Loucy (cell line): ENCODE measurements around the gene GBF1.

Experiments used
- H2AFZ ChIP-seq: fragments of 200-600 bp; sonication (generic); 2 replicates; pipeline ENCODE4 v1.6.0; 2016; ENCODE audit warnings: antibody characterized with exemption, mild to moderate bottlenecking, low read length, moderate library complexity
- H3F3A ChIP-seq: fragments of 200-600 bp; 2 replicates; pipeline ENCODE4 v1.6.0; 2016; ENCODE audit warnings: antibody characterized with exemption, low read depth, mild to moderate bottlenecking
- H3K27me3 ChIP-seq: fragments of 200-600 bp; sonication (generic); 2 replicates; pipeline ENCODE4 v1.6.1; 2014; ENCODE audit warnings: low read length, mild to moderate bottlenecking; ENCODE audit not compliant: insufficient read depth, poor library complexity, severe bottlenecking
- H3K36me3 ChIP-seq: fragments of 200-600 bp; sonication (generic); 2 replicates; pipeline ENCODE4 v1.6.1; 2016; ENCODE audit warnings: low read length; ENCODE audit not compliant: insufficient read depth
- H3K4me1 ChIP-seq: fragments of 200-600 bp; sonication (generic); 2 replicates; pipeline ENCODE4 v1.5.1; 2014; ENCODE audit warnings: low read length, mild to moderate bottlenecking; ENCODE audit not compliant: insufficient read depth, poor library complexity, severe bottlenecking
- H3K4me2 ChIP-seq: fragments of 200-600 bp; sonication (generic); 2 replicates; pipeline ENCODE4 v1.6.0; 2014; ENCODE audit warnings: antibody characterized with exemption, low read length, low read depth, mild to moderate bottlenecking; ENCODE audit not compliant: poor library complexity, severe bottlenecking
- H3K4me3 ChIP-seq: fragments of 200-600 bp; sonication (generic); 2 replicates; pipeline ENCODE4 v1.5.1; 2014; ENCODE audit warnings: low read length, mild to moderate bottlenecking, mixed read lengths; ENCODE audit not compliant: poor library complexity, severe bottlenecking
- H3K79me2 ChIP-seq: fragments of 200-600 bp; sonication (generic); 2 replicates; pipeline ENCODE4 v1.6.1; 2014; ENCODE audit warnings: low read length; ENCODE audit not compliant: insufficient read depth
- H3K9ac ChIP-seq: fragments of 200-600 bp; sonication (generic); 2 replicates; pipeline ENCODE4 v1.6.0; 2014; ENCODE audit warnings: mild to moderate bottlenecking, low read depth, low read length, moderate library complexity; ENCODE audit not compliant: poor library complexity, severe bottlenecking
- H3K9me2 ChIP-seq: fragments of 200-600 bp; sonication (generic); replicated peaks from 2 replicates; pipeline ENCODE4 v1.6.1; 2016; ENCODE audit warnings: low read depth, low read length, mixed read lengths
- H3K9me3 ChIP-seq: fragments of 200-600 bp; sonication (generic); 2 replicates; pipeline ENCODE4 v1.6.1; 2014; ENCODE audit warnings: mild to moderate bottlenecking, antibody characterized with exemption, low read length, low read depth; ENCODE audit not compliant: insufficient read depth
- H4K20me1 ChIP-seq: fragments of 200-600 bp; sonication (generic); 2 replicates; pipeline ENCODE4 v1.6.0; 2014; ENCODE audit warnings: antibody characterized with exemption, low read length, mild to moderate bottlenecking; ENCODE audit not compliant: insufficient read depth, poor library complexity, severe bottlenecking
- CTCF ChIP-seq: fragments of 200-600 bp; sonication (generic); conservative IDR thresholded peaks from 2 replicates; pipeline ENCODE4 v1.5.1; 2014; ENCODE audit warnings: mild to moderate bottlenecking, antibody characterized with exemption, low read length
- EZH2phosphoT487 ChIP-seq: fragments of 200-600 bp; IDR thresholded peaks from 2 replicates; pipeline ENCODE4 v1.6.1; 2018; ENCODE audit warnings: antibody characterized with exemption, mild to moderate bottlenecking, moderate library complexity, borderline replicate concordance

GBF1 gene

GRCh38 chr10:102426803-102427287 is 181.5 kb downstream of the GBF1 start:
- Histone ChIP-seq H3K4me1 (peaks cover 13% of the 10 kb centered on the region), H3K9ac (no peak overlapping the region), H3K36me3 (no peaks in the 10 kb centered on the region; the same call in 1 of the 2 replicates), H3K9me2 (no peaks in the 10 kb centered on the region), H4K20me1 (no peaks in the 10 kb centered on the region), H3K79me2 (peaks cover 27% of the 10 kb centered on the region), H3K9me3 (no peaks in the 10 kb centered on the region), H3K4me3 (no peak overlapping the region), H2AFZ (no peak overlapping the region), H3K4me2 (no peak overlapping the region), H3K27me3 (no peaks in the 10 kb centered on the region), H3F3A (no peaks in the 10 kb centered on the region)
- TF ChIP-seq CTCF, result no peak
- no peak for TF ChIP-seq EZH2phosphoT487

GRCh38 chr10:102429468-102429867 is 184.1 kb downstream of the GBF1 start:
- H3F3A ChIP-seq, result no peaks in the 10 kb centered on the region
- no peak overlapping the region for H3K9ac ChIP-seq
- no peak overlapping the region for H3K4me2 ChIP-seq
- no peaks in the 10 kb centered on the region for H4K20me1 ChIP-seq
- H3K79me2 ChIP-seq, result peaks cover 18% of the 10 kb centered on the region
- no peak overlapping the region for H2AFZ ChIP-seq
- no peaks in the 10 kb centered on the region for H3K36me3 ChIP-seq
- H3K9me2 ChIP-seq, result no peaks in the 10 kb centered on the region
- no peaks in the 10 kb centered on the region for H3K27me3 ChIP-seq
- H3K4me3 ChIP-seq, result no peak overlapping the region
- TF ChIP-seq CTCF (no peak), EZH2phosphoT487 (no peak)
- peaks cover 6% of the 10 kb centered on the region for H3K4me1 ChIP-seq
- no peaks in the 10 kb centered on the region for H3K9me3 ChIP-seq

DNA sequence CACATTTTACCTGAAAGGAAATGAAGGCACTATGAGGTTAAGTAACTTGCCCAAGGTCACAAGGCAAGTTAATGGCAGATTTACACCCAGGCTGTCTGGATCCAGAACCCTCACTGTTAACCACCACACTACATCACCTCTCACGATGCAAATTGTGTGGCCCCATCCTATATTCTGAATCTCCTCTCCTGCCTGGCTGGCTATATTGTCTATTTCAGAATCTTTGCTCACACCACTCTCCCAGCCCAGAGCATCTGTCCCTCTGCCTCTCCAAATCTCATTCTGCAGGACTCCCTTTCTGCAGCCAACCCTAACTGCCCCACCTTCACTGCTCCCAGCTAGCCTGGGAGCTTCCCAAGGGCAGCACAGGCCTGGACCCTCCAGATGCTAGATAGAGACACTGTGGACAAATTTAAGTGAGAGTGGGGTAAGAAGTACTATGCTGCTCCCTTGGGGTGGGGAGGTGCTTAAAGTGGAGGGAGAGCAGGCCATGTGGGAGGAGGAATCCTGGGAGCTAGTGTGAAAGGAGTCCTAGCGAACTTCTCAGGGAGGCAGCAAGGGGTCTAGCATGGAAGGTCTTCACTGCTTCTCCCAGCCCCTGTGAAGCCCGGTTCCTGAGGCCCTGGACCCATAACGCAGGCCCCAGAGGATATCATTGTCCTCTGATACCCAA is 186.3 kb downstream of the GBF1 start:
- H2AFZ ChIP-seq, result peak overlapping the region; percentile 76
- peak overlapping the region; percentile 96 for H3K9ac ChIP-seq
- H3K27me3 ChIP-seq, result no peaks in the 10 kb centered on the region
- H3K79me2 ChIP-seq, result peaks cover 18% of the 10 kb centered on the region
- H4K20me1 ChIP-seq, result no peaks in the 10 kb centered on the region
- peaks cover 6% of the 10 kb centered on the region for H3K4me1 ChIP-seq
- H3K9me3 ChIP-seq, result no peaks in the 10 kb centered on the region
- no peak for TF ChIP-seq CTCF
- no peak for TF ChIP-seq EZH2phosphoT487
- H3K36me3 ChIP-seq, result no peaks in the 10 kb centered on the region
- peak overlapping the region; percentile 91 for H3K4me3 ChIP-seq
- H3K9me2 ChIP-seq, result no peaks in the 10 kb centered on the region
- no peaks in the 10 kb centered on the region for H3F3A ChIP-seq
- peak overlapping the region; percentile 93 for H3K4me2 ChIP-seq
